Activated naive CD4-positive, alpha-beta T cell treated with anti-CD3 and anti-CD28 coated beads, Interleukin-2, amount 50 U/mL, for 72 hours (primary cell): Measurements from ENCODE around the gene RGP1. TPM values are rescaled to one million over a fixed set of nuclear protein-coding genes. Genes with fewer than 3 reads are reported as not detected.
A peak's percentile ranks its signal among the peaks of the same experiment; 100 is the strongest.

Experiments used
- ATAC-seq, 2 donors: fragments of 150-1000 bp; cut with Tn5 transposase; 2 replicates each; pipeline ENCODE4 v1.10.0; 2021; ENCODE audit warnings: mild to moderate bottlenecking in 2 of 2, moderate library complexity in 2 of 2
- DNase-seq, 2 donors: peaks; one replicate each; pipeline ENCODE4 v3.0.0; 2021 to 2022; ENCODE audit warnings: low spot score in 2 of 2
- H3K27ac Mint-ChIP-seq, 2 donors: one replicate each; pipeline ENCODE4 v1.8.0; 2022; ENCODE audit warnings: mild to moderate bottlenecking in 2 of 2, mixed read lengths in 2 of 2
- H3K36me3 Mint-ChIP-seq, 2 donors: one replicate each; pipeline ENCODE4 v1.8.0; 2022; ENCODE audit warnings: mixed read lengths in 2 of 2
- H3K9me3 Mint-ChIP-seq, 2 donors: one replicate each; pipeline ENCODE4 v1.8.0; 2022; ENCODE audit warnings: mixed read lengths in 2 of 2
- total RNA-seq, 2 donors: library from RNA; stranded (reverse); gene quantifications; one replicate each; pipeline ENCODE4 v1.2.3, GENCODE V29; 2022

Gene RGP1
- 10 to 100 TPM; 18.4 to 35.1 TPM for total RNA-seq

DNA sequence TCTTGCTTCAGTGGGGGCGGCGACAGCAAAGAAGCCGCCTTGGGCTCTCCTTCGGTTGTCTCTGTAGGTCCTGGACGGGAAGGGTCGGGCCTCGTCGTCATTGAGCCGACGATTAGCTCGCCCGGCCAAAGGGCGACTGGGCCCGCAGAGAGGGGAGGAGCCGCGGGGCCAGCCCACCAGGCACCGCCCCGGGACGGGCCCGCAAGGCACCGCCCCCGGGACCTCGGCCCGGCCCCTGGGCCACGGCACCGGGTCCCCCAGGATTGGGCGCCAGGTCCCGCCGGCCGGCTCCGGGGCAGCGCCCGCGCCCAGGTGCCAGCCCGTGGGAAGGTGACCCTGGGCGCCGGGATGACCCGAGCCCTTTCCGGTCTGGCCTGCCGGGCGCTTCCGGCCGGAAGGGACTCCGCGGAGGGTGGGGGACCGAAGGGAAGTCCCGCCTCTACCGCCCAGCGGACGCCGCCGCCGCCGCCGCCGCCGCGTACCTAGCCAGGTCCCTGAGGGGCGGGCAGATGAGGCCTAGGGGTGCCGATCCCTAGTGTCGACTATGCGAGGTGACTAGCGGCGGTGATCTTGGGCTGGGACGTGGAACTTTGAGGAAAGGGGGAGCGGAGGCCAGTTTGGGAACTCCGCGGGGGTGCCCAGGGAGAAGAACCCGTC is at the start of gene RGP1, which contains the start of gene GBA2:
TSS of gene RGP1 (plus strand) at position 430 of the 657 bp plus-strand sequence. CDS start 469 bp downstream, outside the sequence.
TSS of gene GBA2 (minus strand) at position 371 of the 657 bp plus-strand sequence. CDS start 524 bp downstream, outside the sequence.
- H3K9me3 Mint-ChIP-seq: no peaks in the 10 kb centered on the region
- H3K27ac Mint-ChIP-seq: peak within 1 kb of the TSS; percentile 85 to 87
- DNase-seq (peak; percentile 78 to 80), ATAC-seq (peak; percentile 85 to 90)
- H3K36me3 Mint-ChIP-seq: peaks cover 12 to 23% of the 10 kb centered on the region in 2 donors

DNA sequence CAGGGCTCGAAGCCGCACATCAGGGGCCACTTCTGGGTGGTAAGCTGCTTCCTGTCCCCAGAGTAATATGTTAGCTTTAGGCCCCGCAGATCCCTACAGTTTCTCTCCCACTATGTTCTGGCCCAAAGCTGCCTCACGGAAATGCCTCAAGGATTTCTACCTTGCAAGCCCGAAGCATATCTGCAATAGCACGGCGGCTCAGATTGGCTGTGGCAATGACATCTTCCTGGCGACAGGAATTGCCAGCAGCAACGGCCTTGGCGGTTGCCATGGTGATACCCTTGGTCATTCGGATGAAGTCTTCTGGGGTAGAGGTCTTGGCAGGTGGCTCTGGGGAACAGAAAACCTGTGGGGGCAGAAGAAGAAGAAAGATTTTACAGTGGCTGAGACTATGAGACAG is 49.1 kb upstream of the RGP1 start:
- no peak overlapping the region for H3K27ac Mint-ChIP-seq
- peaks cover 8 to 11% of the 10 kb centered on the region in 2 donors for H3K36me3 Mint-ChIP-seq
- no peaks in the 10 kb centered on the region for H3K9me3 Mint-ChIP-seq
- ATAC-seq: no peak
- DNase-seq: no peak

DNA sequence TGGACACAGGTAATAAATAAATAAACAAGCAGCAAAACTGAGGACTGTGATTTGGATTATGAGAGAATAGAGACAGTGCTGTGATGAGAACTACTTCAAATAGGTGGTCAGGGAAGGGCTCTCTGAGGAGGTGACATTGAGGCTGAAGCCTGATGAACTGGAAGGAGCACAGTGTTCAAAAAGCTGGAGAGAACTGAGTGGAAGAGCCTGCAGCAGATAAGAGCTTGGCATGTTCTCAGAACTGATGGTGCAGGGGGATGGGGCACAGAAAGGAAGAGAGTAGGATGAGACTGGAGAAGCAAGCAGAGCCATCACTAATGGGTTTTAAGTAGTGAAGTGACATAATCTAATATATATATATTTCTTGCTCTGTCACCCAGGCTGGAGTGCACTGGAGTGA is 48.1 kb upstream of the RGP1 start:
- Mint-ChIP-seq H3K36me3 (peaks cover 8 to 11% of the 10 kb centered on the region in 2 donors), H3K9me3 (no peaks in the 10 kb centered on the region), H3K27ac (no peak overlapping the region)
- no peak for ATAC-seq
- DNase-seq: no peak

GRCh38 chr9:35702696-35703095 is 46.4 kb upstream of the RGP1 start:
- ATAC-seq: no peak
- DNase-seq: no peak
- no peak overlapping the region for H3K27ac Mint-ChIP-seq
- H3K9me3 Mint-ChIP-seq: no peaks in the 10 kb centered on the region
- peaks cover 15 to 23% of the 10 kb centered on the region in 2 donors for H3K36me3 Mint-ChIP-seq

- Mint-ChIP-seq H3K36me3 (peaks cover 17 to 26% of the 10 kb centered on the region in 2 donors), H3K9me3 (no peaks in the 10 kb centered on the region), H3K27ac (peak overlapping the region in 1 of 2 donors; percentile 52)
- ATAC-seq (no peak), DNase-seq (no peak)
Observed at GRCh38 chr9:35703906-35704672, 45.0 kb upstream of the RGP1 start.

DNA sequence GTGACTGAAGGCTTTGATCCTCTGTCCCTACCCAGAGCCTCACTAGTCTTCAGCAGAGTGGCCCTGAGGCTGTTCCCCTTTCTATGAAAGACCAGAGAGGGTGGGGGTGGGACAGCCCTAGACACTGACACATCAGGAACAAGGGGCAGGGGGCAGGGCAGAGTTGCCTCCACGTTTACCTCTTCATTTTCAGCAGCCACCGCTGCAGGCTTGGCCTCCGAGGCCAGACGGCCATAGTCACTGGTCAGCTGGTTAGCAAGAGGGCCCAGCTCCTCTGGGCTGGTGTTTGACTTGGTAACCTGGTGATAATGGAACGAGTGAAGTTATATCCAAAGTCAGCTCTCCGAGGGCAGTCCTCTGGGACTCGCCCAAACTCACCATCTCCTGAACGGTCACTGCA is 43.7 kb upstream of the RGP1 start:
- Mint-ChIP-seq H3K27ac (no peak overlapping the region), H3K36me3 (peaks cover 19 to 28% of the 10 kb centered on the region in 2 donors), H3K9me3 (no peaks in the 10 kb centered on the region)
- no peak for DNase-seq
- ATAC-seq: no peak

- Mint-ChIP-seq H3K9me3 (no peaks in the 10 kb centered on the region), H3K27ac (no peak overlapping the region), H3K36me3 (peaks cover 24 to 34% of the 10 kb centered on the region in 2 donors)
- DNase-seq (no peak), ATAC-seq (no peak)
Observed at GRCh38 chr9:35705836-35706430, 43.2 kb upstream of the RGP1 start.

GRCh38 chr9:35706951-35707350 is 42.1 kb upstream of the RGP1 start:
- peaks cover 34 to 42% of the 10 kb centered on the region in 2 donors for H3K36me3 Mint-ChIP-seq

DNA sequence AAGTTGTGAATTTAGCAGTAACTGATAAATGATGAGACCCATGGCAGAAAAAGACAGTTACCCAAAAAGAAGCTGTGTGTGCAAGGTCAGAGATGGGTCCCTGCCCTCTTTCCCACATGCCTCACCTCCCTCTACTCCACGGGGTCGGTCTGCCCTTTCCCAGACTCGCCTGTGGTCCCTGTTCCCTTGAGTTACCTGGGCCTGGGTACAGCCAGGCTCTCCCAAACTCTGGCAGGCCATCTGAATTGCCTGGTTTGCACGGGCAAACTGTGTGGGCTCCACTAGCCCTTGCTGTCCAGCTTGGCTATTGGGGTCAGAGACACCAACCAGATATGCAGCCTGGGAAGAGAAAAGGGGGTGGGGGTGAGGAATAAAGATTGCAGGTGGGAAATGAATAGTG is 40.9 kb upstream of the RGP1 start:
- Mint-ChIP-seq H3K9me3 (no peaks in the 10 kb centered on the region), H3K27ac (peak overlapping the region in 1 of 2 donors; percentile 65), H3K36me3 (peaks cover 35 to 42% of the 10 kb centered on the region in 2 donors)
- DNase-seq (no peak), ATAC-seq (no peak)

More at GRCh38 chr9:35706951-35707350, 42.1 kb upstream of the RGP1 start:
- Mint-ChIP-seq H3K27ac (peak overlapping the region; percentile 11 to 23), H3K9me3 (no peaks in the 10 kb centered on the region)
- ATAC-seq (no peak), DNase-seq (no peak)

DNA sequence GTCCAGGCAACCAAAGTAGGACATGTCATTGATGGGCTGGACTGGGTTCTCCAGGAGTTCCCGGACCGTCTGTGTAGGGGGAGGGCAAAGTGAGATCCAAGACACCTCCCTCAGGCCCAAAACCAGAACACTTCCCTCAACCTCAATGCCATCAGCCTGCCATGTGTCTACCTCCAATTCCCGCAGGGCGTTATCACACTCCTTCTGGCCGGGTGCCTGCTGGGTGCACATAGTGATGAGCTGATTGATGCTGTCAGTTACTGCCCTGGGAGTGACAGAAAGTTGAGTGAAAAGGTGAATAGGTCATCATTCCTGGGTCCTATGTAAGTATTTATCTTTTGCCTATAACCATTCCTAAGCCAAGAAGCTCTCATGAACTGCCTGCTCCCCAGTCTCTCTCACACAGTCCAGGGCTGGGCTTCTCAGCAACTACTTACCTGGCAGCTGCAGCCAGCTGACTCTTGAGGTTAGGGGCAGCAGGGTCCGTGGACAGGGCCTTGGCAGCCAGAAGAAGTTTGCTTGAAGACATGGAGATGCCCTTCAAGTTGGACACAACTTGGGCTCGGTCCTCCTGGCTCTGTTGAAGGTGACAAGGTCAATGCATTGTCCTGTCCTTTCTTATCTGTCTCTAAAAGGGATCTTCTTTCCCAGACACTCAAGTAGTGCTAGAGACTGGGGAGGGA is 38.1 kb upstream of the RGP1 start:
- Mint-ChIP-seq H3K27ac (peak overlapping the region in 1 of 2 donors; percentile 58), H3K36me3 (peaks cover 39 to 56% of the 10 kb centered on the region in 2 donors), H3K9me3 (no peaks in the 10 kb centered on the region)
- no peak for DNase-seq
- no peak for ATAC-seq

GRCh38 chr9:35711501-35712428 is 37.3 kb upstream of the RGP1 start:
- no peak for DNase-seq
- no peaks in the 10 kb centered on the region for H3K9me3 Mint-ChIP-seq
- peaks cover 39 to 60% of the 10 kb centered on the region in 2 donors for H3K36me3 Mint-ChIP-seq
- ATAC-seq: peak; percentile 37 to 48
- peak overlapping the region; percentile 58 to 89 for H3K27ac Mint-ChIP-seq

DNA sequence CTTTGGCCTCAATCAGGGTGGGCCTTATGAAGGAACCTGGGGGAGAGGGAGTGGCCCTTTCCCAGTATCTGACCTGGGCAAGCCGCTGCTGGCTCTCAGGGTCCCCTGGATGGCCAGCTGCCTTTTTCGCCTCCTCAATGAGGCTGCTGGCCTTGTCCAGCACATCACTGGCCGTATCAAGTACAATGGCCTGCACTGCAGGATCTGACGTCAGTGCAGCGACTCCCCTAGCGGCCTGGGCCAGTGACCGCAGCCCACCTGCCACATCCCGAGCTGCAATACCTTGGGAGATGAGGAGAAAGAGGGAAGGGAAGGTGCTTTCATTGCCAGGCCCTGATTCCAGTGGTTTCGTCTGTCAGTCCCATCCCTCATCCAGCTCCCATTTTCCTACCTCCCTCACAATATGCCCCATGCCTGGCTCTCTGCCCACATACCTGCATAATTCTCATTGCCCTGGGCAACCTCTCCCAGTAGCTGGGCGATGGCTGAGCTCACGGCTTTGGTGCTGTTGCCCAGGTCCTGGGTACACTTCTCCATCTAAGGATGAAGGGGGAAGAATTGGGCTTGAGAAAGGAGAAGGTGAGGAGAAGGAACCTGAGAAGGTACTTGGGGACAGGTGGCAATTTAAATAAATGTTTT is 36.2 kb upstream of the RGP1 start:
- DNase-seq (no peak), ATAC-seq (no peak)
- peaks cover 34 to 54% of the 10 kb centered on the region in 2 donors for H3K36me3 Mint-ChIP-seq
- no peaks in the 10 kb centered on the region for H3K9me3 Mint-ChIP-seq
- H3K27ac Mint-ChIP-seq: peak overlapping the region; percentile 66 to 83

GRCh38 chr9:35713578-35713977 is 35.5 kb upstream of the RGP1 start:
- Mint-ChIP-seq H3K27ac (peak overlapping the region; percentile 66 to 83), H3K36me3 (peaks cover 37 to 51% of the 10 kb centered on the region in 2 donors), H3K9me3 (no peaks in the 10 kb centered on the region)
- ATAC-seq (no peak), DNase-seq (no peak)

DNA sequence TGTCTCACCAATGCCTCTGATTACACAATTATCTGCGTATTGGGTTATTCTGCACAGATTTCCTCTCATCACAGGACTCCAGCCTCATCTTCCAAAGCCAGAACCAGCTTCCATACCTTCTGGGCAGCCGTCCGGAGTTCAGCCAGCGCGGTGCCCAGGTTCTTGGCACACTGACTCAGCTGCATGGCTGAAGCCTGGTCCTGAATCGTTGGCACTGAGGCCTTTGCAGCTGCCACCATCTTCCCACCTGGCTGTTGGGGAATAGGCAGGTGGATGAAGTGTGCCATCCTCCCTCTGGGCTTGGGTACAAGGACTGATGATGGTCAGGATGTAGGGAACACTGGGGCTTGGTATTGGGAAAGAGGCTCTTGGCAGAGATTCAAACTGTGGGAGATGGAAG is 35.0 kb upstream of the RGP1 start:
- DNase-seq (no peak), ATAC-seq (no peak)
- Mint-ChIP-seq H3K36me3 (peaks cover 40 to 47% of the 10 kb centered on the region in 2 donors), H3K27ac (peak overlapping the region; percentile 29 to 66), H3K9me3 (no peaks in the 10 kb centered on the region)

DNA sequence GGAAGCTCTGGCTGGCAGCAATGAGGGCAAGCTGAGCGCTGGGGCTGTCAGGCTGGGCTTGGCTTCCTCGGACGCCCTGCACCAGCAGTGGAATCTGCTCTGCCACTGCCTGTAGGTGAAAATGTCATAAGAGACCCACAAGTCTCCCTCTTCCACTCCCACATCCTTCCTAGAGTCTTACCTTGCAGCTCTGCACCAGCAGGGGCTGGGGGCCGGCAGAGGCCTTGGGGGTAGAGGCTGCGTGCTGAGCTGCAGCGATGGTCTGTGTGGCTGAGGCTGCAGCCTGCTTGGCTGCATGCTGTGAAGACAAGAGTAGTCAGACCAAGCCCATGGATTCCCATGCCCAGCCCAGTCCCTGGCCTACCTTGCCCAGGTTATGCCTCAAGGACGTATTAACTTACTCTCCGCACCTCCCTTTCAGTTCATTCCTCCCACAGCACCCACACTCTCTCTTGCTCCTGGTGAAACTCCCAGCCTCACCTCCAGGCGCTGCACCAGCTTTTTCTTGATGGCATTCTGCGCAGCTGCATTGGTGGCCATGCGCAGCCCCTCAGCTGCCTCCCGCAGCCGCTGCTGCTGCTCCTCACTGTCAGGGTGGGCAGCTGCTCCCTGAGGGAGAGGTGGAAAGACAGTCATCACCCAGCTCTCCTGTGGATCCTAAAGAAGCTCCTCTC is 34.4 kb upstream of the RGP1 start:
- Mint-ChIP-seq H3K36me3 (peaks cover 46 to 47% of the 10 kb centered on the region in 2 donors), H3K27ac (peak overlapping the region; percentile 13 to 66), H3K9me3 (no peaks in the 10 kb centered on the region)
- ATAC-seq: no peak
- no peak for DNase-seq
